GM12878 (cell line): ENCODE data around the gene SLC4A2. TPM values are rescaled to one million over a fixed set of nuclear protein-coding genes. Genes with fewer than 3 reads are reported as not detected.
A peak's percentile ranks its signal among the peaks of the same experiment; 100 is the strongest.

Experiments used
- BCL3 ChIP-seq: IDR thresholded peaks from 2 replicates; pipeline ENCODE4 v1.6.1; 2011; ENCODE audit warnings: borderline replicate concordance, low read depth, mild to moderate bottlenecking, moderate library complexity, low read length; ENCODE audit not compliant: insufficient read depth, poor library complexity, severe bottlenecking
- CEBPZ ChIP-seq: fragments of 150-350 bp; IDR thresholded peaks from 2 replicates; pipeline ENCODE4 v1.6.1; 2016; ENCODE audit warnings: low read depth, low read length
- CREB1 ChIP-seq: IDR thresholded peaks from 2 replicates; pipeline ENCODE4 v1.6.1; 2012; ENCODE audit warnings: low read depth, mild to moderate bottlenecking, inconsistent platforms
- EGR1 ChIP-seq, 2 experiments: IDR thresholded peaks; 1 replicate in 1 of 2; 2 replicates in 1 of 2; pipeline ENCODE4 v1.6.1; 2011 to 2012; ENCODE audit warnings: low read depth in 2 of 2, low read length in 2 of 2, borderline replicate concordance in 1 of 2, mild to moderate bottlenecking in 1 of 2, moderate library complexity in 1 of 2
- MEF2B ChIP-seq: fragments of 450-650 bp; IDR thresholded peaks from 2 replicates; pipeline ENCODE4 v1.6.1; 2018; ENCODE audit warnings: mild to moderate bottlenecking, moderate library complexity; ENCODE audit not compliant: partially characterized antibody, poor library complexity, severe bottlenecking
- PAX5 ChIP-seq: IDR thresholded peaks from 2 replicates; pipeline ENCODE4 v1.6.1; 2011; ENCODE audit warnings: low read depth, low read length, borderline replicate concordance
- POLR2AphosphoS5 ChIP-seq: IDR thresholded peaks from 2 replicates; pipeline ENCODE4 v1.6.1; 2011; ENCODE audit warnings: mild to moderate bottlenecking, low read length, inconsistent platforms
- POU2F2 ChIP-seq: IDR thresholded peaks from 3 replicates; pipeline ENCODE4 v1.6.1; 2011; ENCODE audit warnings: low read depth, mild to moderate bottlenecking, low read length, borderline replicate concordance
- SREBF2 ChIP-seq: IDR thresholded peaks from 2 replicates; pipeline ENCODE4 v1.6.1; 2012; ENCODE audit warnings: mild to moderate bottlenecking, low read length
- SUPT20H ChIP-seq: IDR thresholded peaks from 2 replicates; pipeline ENCODE4 v1.6.1; 2011; ENCODE audit warnings: low read depth, mild to moderate bottlenecking, low read length, moderate library complexity, borderline replicate concordance; ENCODE audit not compliant: control insufficient read depth
- TAF1 ChIP-seq: IDR thresholded peaks from 2 replicates; pipeline ENCODE4 v1.6.1; 2011; ENCODE audit warnings: mild to moderate bottlenecking, low read depth, low read length, borderline replicate concordance
- ZSCAN29 ChIP-seq: fragments of 450-650 bp; IDR thresholded peaks from 2 replicates; pipeline ENCODE4 v1.6.1; 2017; ENCODE audit warnings: mild to moderate bottlenecking, moderate library complexity
- ZZZ3 ChIP-seq: IDR thresholded peaks from 2 replicates; pipeline ENCODE4 v1.6.1; 2011; ENCODE audit warnings: low read depth; ENCODE audit not compliant: control insufficient read depth, insufficient read length
- polyA plus RNA-seq, 11 experiments: library from polyadenylated mRNA; depleted of rRNA in 4 of 11; unstranded in 6 of 11; stranded (reverse) in 5 of 11; fragments of >200 nt; fragmentation: Nextera tagmentation in 4 of 11; fragmentation: Illumina TruSeq in 1 of 11; extraction: Ambion mirVana in 4 of 11; extraction: Trizol in 1 of 11; gene quantifications; 1 replicate in 1 of 11; 2 replicates in 10 of 11; pipeline versions ENCODE4 v1.2.1 to v1.2.3, GENCODE V29; 2011 to 2016; ENCODE audit warnings: inconsistent platforms in 2 of 11, missing spikeins in 2 of 11, low read depth in 1 of 11
- total RNA-seq, 4 experiments: library from RNA; depleted of rRNA in 3 of 4; stranded (reverse); fragments of >200 nt in 3 of 4; fragmentation: Illumina TruSeq in 1 of 4; extraction: Trizol in 1 of 4; gene quantifications; 2 replicates each; pipeline versions ENCODE4 v1.2.1 to v1.2.3, GENCODE V29; 2013 to 2021
- TF ChIP-seq, protein P1 (sequence below): fragments of 450-650 bp; IDR thresholded peaks from 2 replicates; pipeline ENCODE4 v1.6.1; 2017; ENCODE audit warnings: mild to moderate bottlenecking, low read depth, inconsistent platforms; ENCODE audit not compliant: poor library complexity, severe bottlenecking
- TF ChIP-seq, protein P2 (sequence below): fragments of 450-650 bp; IDR thresholded peaks from 2 replicates; pipeline ENCODE4 v1.6.1; 2017; ENCODE audit warnings: mild to moderate bottlenecking, moderate library complexity
- TF ChIP-seq, protein P3 (sequence below): IDR thresholded peaks from 2 replicates; pipeline ENCODE4 v1.6.1; 2011; ENCODE audit warnings: mild to moderate bottlenecking, low read depth, low read length, moderate library complexity; ENCODE audit not compliant: insufficient replicate concordance

The SLC4A2 gene
- total and polyA plus RNA-seq, 10 of the 15 experiments (the other 5 are each of a cell fraction or from before 2014, with no cell fraction given) = 2.7 to 78.6 (median 30.1) TPM

GRCh38 chr7:151013733-151014497, 45.5 kb upstream of the SLC4A2 start (continued):
- TF ChIP-seq, protein P1, sequence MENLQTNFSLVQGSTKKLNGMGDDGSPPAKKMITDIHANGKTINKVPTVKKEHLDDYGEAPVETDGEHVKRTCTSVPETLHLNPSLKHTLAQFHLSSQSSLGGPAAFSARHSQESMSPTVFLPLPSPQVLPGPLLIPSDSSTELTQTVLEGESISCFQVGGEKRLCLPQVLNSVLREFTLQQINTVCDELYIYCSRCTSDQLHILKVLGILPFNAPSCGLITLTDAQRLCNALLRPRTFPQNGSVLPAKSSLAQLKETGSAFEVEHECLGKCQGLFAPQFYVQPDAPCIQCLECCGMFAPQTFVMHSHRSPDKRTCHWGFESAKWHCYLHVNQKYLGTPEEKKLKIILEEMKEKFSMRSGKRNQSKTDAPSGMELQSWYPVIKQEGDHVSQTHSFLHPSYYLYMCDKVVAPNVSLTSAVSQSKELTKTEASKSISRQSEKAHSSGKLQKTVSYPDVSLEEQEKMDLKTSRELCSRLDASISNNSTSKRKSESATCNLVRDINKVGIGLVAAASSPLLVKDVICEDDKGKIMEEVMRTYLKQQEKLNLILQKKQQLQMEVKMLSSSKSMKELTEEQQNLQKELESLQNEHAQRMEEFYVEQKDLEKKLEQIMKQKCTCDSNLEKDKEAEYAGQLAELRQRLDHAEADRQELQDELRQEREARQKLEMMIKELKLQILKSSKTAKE = no peak
- TF ChIP-seq MEF2B (peak; percentile 30), TAF1 (no peak), CREB1 (peak; percentile 92), PAX5 (no peak), POU2F2 (peak; percentile 24; the same call in 1 of the 3 replicates), POLR2AphosphoS5 (no peak), EGR1 (IDR thresholded peaks at IDR 0.05; ENCODE audit: borderline replicate concordance in 1 of 2, low read depth in 2 of 2, low read length in 2 of 2) (no peak), CEBPZ (no peak), BCL3 (no peak), SUPT20H (no peak), ZSCAN29 (no peak), ZZZ3 (no peak), SREBF2 (no peak)
- TF ChIP-seq, protein P2, sequence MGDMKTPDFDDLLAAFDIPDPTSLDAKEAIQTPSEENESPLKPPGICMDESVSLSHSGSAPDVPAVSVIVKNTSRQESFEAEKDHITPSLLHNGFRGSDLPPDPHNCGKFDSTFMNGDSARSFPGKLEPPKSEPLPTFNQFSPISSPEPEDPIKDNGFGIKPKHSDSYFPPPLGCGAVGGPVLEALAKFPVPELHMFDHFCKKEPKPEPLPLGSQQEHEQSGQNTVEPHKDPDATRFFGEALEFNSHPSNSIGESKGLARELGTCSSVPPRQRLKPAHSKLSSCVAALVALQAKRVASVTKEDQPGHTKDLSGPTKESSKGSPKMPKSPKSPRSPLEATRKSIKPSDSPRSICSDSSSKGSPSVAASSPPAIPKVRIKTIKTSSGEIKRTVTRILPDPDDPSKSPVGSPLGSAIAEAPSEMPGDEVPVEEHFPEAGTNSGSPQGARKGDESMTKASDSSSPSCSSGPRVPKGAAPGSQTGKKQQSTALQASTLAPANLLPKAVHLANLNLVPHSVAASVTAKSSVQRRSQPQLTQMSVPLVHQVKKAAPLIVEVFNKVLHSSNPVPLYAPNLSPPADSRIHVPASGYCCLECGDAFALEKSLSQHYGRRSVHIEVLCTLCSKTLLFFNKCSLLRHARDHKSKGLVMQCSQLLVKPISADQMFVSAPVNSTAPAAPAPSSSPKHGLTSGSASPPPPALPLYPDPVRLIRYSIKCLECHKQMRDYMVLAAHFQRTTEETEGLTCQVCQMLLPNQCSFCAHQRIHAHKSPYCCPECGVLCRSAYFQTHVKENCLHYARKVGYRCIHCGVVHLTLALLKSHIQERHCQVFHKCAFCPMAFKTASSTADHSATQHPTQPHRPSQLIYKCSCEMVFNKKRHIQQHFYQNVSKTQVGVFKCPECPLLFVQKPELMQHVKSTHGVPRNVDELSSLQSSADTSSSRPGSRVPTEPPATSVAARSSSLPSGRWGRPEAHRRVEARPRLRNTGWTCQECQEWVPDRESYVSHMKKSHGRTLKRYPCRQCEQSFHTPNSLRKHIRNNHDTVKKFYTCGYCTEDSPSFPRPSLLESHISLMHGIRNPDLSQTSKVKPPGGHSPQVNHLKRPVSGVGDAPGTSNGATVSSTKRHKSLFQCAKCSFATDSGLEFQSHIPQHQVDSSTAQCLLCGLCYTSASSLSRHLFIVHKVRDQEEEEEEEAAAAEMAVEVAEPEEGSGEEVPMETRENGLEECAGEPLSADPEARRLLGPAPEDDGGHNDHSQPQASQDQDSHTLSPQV = no peak
- TF ChIP-seq, protein P3, sequence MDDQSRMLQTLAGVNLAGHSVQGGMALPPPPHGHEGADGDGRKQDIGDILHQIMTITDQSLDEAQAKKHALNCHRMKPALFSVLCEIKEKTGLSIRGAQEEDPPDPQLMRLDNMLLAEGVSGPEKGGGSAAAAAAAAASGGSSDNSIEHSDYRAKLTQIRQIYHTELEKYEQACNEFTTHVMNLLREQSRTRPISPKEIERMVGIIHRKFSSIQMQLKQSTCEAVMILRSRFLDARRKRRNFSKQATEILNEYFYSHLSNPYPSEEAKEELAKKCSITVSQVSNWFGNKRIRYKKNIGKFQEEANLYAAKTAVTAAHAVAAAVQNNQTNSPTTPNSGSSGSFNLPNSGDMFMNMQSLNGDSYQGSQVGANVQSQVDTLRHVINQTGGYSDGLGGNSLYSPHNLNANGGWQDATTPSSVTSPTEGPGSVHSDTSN = no peak
